Hippocampal formation (tissue), 2 donors: ENCODE results near the gene TMC4.

Experiments used
- DNase-seq, 2 donors: peaks; one replicate each; lab custom pipeline; 2025; lab: John Stamatoyannopoulos, UW

Gene TMC4

DNA sequence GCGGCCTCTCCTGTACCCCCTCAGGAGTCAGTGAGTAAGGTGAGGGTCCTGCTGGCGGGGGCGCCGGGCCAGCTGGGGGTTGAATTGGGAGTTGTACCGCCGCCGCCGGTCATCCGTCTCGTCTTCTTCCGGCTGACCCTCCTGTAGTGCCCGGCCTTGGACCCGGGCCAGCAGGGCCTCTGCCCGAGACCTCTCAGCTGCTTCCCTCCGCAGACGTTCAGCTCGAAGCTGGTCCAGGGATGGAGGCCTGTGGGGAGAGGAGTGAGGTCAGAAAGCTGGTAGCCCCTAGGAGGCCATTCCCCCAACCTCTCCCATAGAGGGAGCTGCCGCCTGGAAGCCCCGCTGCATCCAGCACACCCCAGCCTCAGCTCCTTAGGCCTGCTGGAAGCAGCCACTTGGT lies 17.3 kb downstream of the TMC4 start:
- no peak for DNase-seq

DNA sequence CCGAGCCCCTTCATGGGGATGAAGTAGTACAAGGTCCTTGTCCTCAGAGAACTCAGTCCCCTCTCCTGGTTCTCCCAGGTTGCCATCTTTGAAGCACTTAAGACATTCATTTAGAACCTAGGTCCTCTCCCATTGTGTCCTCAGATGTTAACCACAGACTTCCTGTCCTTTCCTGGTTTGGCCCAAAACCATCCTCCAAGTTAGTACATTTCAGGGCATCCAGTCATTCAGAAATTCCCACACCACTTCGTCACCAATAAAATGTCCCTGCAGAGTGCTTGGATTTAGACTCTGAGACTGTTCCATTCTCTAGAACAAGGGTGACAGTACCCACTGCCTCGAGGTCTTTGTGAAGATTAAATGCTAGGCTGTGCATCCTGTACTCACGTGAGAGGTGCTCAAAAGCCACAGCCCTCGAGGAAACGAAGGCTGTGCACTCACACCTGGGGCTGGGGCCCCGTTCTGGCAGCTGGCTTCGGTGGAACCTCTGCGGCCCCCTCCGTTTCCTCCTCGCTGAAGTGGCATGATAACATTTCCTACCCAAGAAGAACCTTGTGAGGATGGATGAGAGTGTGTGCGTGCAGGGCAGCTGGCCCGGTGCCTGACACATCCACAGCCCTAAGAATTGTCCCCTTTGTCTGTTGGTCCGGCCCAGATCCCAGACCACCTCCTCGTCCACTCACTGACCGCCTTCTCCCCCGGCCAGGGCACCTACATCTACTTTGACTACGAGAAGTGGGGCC lies 18.2 kb downstream of the TMC4 start:
- no peak for DNase-seq

DNA sequence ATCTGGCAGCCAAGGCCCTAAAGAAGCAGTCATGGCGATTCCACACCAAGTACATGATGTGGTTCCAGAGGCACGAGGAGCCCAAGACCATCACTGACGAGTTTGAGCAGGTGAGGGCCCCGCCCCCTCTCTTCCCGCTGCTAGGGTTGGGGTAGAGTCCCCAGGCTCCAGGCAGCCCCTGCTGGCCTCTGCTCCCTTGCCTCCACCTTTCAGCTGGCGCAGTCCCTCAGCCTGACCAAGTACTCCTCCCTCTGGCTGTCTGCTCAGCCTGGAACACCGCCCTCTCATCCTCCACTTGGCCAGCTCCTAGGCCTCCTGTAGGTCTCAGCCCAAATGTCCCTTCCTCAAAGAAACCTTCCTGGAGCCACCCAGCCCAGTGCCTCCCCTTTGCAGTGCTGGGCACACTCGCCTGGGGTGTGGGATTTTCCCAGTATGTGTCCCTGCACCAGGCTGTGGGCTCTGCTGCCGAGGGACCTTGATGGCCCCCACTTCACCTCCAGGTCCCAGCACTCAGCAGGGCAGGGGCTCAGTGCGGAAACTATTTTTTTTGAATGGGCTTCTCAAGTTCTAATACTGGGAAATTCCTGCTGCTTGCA lies 19.1 kb downstream of the TMC4 start:
- no peak for DNase-seq

DNA sequence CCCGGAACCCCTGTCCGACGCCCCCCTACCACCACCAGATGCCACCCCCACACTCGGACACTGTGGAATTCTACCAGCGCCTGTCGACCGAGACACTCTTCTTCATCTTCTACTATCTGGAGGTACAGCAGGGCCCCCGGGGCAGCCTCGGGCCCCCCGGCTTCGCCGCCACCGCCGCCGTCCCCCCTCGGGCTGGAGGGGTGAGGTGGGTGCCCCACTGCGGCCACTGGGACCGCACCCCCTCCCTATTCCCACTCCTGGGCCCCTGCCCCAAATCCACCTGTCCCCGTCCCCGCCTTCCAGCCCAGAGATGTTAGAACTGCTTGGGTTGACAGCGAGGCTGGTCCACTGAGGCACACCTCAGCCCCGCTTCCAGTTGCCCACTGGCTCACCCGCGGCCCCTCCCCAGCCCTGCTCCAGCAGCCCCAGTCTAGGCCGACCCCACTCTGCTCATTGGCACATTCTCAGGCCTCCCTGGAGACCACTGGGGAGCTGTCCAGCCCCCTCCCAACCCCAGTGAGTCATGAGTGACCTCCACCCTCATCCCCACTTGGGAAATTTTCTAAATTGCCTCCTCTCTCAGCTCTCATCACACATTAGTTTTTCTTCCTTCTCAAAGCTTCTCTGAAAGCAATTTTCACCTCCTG lies 20.0 kb downstream of the TMC4 start:
- DNase-seq: no peak

DNA sequence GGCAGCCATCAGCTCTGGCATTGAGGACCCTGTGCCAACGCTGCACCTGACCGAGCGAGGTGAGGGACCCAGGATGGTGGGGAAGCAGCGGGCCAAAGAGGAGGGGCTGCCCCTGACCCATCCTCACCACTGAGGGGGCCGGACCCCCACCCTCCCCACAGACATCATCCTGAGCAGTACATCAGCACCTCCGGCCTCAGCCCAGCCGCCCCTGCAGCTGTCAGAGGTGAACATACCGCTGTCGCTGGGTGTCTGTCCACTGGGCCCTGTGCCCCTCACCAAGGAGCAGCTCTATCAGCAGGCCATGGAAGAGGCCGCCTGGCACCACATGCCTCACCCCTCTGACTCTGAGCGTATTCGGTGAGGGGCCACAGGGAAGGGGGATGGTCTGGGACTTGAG lies 20.7 kb downstream of the TMC4 start:
- DNase-seq: no peak

DNA sequence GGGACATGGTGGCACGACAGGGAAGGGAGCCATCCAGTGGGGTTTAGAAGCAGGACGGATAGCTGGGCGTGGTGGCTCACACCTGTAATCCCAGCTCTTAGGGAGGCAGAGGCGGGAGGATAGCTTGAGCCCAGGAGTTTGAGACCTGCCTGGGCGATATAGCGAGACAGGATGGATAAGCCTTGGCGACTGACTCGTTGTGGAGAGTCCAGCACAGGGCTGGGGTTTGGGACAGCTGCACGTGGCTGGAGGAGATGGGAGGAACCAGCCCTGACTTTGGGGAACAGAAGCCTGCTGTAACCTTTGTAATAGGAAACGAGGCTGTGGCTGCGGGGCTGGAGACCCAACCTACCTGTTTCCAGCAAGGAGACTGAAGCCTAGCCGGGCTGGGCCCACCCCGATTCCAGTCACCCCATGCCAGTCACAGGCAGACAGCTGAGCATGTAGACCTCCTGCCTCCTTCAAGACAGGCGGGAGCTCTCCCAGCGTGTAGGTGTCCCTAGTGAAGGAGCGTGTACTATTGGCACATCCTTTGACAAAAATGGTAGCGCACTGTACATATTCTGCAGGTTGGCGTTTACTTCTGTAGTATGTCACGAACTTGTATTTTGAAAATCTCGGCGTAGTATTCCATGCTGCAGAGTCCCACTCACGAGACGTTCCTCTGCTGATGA lies 21.5 kb downstream of the TMC4 start:
- DNase-seq: no peak

DNA sequence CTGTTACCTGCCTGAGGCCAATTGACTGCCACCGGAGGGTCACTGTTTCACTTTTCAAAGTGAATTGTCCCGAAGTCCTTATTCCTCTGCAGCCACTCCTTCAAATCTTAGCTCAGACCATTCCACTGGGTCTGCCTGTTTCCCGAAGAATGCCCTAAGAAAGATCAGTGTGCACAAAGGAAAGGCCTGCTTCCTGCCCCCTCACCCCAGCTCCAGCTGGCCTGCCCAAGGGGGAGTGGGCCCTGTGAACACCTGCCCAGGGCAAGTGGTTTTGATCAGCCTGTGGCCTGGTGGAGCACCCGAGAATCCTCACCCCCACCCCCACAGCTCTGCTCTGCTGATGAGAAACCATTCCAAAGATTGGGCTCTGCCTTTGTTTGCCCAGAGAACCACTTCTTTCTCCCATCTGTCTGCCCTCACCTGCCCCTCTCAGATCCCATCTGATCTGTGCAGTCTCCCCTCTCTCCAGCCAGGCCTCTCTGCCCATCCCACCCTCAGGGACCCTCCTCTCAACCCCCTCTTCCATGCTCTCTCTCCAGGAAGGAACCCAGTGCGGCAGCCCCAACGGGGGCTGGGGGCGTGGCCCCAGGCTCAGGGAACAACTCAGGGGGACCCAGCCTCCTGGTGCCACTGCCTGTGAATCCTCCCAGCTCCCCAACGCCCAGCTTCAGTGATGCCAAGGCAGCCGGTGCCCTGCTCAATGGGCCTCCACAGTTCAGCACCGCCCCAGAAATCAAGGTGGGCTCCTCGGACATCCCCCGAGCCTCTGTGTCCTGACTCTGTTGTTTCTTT lies 23.7 kb downstream of the TMC4 start:
- no peak for DNase-seq

DNA sequence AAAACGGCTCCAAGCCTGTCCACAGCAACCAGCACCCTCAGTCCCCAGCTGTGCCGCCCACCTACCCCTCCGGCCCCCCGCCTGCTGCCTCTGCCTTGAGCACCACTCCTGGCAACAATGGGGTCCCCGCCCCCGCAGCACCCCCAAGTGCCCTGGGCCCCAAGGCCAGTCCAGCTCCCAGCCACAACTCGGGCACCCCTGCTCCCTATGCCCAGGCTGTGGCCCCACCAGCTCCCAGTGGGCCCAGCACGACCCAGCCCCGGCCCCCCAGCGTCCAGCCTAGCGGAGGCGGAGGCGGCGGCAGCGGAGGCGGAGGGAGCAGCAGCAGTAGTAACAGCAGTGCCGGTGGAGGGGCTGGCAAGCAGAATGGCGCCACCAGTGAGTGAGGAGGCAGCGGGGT lies 24.8 kb downstream of the TMC4 start:
- no peak for DNase-seq

DNA sequence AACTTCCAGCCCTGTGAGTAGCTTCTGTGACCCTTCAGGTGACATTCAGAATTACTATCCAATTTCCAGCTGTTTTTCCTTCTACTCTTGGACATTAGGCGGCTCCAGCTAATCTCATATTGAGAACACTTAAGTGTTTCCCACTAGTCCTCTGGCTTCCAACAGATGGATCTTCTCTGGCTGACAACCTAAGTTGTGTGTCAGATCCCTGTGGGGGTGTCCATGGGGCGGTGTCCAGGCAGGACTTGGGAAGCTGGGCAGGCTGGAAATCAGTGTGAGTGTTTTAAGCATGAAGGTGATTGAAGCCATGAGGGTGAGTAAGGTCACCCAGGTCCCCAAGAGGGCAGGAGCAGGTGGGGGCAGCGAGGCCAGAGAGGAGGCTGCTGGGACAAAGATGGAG lies 25.3 kb downstream of the TMC4 start:
- DNase-seq: no peak

DNA sequence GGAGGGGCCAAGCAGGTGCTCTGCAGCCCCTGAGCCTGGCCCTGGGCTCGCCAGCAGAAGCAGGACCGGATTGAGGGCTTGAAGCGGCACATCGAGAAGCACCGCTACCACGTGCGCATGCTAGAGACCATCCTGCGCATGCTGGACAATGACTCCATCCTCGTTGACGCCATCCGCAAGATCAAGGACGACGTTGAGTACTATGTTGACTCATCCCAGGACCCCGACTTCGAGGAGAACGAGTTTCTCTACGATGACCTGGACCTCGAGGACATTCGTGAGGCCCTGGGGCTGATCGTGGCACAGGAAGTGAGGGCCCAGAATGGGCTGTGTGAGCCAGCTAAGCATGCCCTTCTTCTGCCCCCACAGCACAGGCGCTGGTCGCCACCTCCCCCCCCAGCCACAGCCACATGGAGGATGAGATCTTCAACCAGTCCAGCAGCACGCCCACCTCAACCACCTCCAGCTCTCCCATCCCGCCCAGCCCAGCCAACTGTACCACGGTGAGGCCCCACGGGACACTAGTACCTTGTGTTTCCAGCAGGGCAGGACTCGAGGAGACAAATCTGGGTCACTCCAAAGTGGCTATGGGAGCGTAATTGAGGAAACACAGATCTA lies 27.3 kb downstream of the TMC4 start:
- no peak for DNase-seq

DNA sequence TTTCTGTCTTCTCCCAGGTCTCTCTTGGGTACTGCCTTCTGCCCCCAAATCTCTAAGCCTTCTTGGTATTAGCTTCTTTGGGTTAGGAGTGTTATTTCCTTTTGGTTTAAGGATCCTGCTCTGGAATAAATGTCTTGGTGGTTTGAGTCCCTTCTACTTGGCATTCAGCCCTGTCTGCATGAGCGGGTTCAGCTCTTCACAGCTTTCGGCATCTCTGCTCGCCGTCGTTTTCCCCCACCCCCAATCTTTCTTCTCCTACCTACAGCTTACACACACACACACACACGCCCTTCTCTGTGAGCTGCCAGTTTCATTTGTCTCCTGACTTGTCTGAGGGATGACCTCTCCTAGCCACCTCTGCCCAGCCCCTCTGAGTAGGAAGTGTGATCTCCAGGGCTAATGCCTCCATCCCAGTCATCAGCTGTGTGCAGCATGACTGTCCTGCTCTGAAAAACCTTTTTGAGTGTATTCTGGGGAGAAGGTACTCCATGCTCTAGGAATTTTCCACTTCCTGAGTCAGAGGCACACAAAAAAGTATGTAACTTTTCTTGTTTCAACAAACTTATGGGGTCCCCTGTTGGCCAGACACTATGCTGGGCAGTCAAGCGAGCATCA lies 30.7 kb downstream of the TMC4 start:
- DNase-seq: no peak

DNA sequence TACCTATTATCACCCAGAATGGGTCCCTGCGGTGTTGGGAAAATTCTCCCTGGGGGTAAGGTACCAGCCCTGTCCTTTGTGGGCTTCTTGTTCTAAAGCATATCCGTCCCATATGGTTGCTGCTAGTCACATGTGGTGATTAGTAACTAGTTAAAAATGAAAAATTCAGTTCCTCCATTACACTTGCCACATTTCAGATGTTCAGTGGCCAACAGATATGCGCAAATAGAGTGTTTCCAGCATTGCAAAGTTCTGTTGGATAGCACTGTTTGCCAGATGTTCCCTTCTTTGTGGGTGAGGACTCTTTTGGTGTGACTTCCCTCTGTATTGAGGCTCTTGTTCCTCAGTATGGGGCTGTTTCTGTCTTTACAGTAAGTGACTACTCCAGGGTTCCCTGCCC lies 31.6 kb downstream of the TMC4 start:
- no peak for DNase-seq

DNA sequence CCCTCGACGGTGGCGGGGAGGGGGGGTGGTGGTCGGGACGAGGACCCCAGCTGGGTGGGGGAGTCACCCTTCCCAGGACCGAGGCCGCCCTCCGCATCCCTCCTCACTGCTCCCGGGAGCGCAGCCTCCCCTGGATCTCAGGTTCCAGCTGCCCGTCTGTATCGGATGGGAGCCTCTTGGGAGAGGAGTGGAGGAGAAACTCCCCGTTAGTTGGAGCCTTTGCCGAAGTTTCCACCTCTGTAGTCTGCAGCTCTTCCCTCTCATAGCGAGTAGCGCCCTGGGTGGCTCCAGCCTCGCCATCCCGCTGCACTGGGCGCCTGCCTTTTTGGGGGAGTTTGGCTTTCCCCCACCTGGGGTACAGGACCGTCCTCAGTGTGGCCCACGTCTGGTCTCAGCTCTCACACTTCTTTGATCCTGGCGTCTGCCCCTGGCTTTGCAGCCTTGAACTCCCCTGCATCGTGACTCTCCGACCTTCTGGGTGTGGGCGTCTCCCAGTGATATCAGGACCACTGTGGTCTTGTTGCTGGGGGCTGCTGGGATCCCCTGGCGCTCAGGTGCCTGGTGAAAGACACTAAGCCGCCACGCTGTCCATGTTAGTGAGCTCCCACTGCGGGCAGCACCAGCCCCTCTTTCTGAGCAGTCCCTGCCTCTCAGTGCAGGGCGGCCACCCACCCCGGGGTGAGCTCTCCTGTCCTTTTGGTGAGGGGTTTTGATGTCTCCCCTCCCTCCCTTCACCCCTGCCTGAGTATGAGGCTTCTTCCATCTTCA lies 34.3 kb downstream of the TMC4 start:
- DNase-seq: no peak

DNA sequence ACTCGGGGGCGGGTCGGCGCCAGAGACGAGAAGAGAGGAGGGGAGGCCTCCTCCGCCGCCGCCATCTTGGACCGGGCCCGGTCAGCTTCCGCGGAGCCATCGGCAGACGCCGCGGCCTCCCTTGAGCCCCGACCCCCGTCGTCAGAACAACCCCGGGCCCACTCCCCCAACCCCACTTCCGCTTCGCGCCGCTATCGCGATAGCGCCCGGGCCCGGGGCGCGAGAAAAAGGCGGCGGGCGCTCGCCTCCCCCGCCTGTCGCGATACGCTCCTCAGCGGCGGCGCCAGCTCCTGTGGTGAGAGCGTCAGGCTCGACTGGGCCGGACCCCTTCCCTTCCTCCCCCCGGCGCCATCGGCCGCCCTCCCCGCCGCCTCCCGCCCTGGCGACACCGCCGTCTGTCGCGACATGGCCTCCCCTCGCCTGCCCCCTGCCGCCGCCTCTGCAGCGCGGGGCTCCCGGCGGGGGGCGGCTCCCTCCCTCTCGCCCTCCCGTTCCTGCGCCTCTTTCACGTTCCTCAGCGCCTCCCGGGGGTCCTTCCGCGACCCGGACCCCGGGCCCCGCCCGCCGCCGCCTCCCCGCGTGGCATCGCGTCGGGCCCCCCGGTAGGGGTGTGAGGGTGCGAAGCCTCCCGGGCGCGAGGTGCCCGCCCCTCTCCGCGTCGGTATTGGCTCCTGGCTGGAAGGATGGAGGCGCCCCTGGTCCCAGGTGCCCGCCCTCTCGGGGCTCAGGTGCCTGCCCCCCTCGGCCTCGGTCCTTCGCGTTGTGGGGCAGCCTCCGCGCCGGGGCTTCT lies 35.1 kb downstream of the TMC4 start, which contains the start of gene CNOT3:
TSS of gene CNOT3 (plus strand) at position 64 of the 790 bp plus-strand sequence. CDS start 5,217 bp downstream, outside the sequence.
- DNase-seq: no peak

DNA sequence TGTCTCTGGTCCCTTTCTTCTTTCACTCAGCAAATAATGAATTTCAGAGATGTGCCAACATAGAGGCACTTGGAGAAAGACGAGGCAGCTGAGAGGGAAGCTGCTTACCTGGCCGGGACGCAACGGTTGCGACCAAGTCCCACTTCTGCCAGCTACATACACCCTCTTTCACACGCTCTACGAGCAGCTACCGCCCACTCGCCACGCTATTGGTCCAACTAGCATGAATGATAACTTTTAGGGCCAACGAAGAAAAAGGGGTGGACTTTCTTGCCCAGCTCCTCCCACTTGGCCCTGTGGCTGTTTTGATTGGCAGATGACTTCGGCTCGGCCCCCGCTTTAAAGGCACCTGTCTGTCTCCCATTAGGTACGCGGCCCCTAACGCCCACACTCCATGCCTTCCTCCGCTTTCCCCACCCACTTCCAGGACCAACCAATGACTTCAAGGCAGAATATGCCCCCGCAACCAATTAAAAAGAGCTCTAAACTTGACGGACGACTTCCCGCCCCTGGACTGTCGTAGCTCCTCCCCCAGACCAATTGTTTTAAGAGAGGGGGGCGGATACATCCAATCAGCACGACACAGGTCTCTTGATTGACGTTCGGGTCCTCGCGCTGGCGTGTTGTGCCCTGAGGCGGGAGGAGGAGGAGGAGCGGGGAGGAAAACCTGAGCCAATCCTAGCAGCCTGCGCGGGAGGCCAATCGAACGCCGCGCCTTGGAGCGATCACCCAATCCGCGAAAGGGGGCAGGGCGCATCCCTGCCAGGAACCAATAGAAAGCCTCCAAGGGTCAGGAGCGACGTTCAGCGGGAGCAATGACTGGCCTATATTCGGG lies 35.9 kb downstream of the TMC4 start:
- peak; percentile 100 for DNase-seq

DNA sequence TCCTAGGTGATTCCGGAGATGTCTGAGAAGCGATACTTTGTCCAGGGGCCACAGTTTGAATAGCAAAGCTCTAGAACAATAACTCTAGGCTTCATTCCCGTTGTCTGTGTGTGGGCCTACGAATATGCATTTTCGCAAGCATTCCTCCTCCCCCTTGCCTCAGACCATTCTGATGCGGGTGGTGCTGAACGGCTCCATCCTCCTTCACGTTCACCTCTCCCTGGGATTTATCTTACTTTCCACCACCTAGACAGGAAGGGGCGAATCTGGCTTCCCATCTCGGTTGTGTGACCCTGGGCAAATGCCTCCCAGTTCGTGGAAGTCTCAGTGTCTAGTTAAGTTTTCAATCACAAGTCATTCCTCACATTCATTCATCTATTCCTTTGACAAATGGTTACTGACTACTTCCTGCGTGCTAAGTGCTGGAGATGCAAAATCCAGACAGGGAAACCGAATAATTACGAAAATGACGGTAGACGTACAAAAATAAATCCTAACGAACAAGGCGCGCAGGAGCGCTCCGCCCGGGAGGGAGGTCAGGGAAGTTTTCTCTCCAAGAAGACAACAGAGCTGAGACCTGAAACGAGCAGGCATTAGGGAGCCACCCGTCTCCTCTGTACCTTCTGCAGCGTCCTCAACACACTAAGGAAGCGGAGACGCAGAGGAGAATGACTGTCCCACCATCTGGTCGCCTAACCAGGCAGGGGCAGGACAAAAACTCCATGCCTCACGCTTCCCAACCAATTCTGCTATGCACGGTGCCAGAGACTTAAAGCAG lies 36.7 kb downstream of the TMC4 start:
- no peak for DNase-seq

DNA sequence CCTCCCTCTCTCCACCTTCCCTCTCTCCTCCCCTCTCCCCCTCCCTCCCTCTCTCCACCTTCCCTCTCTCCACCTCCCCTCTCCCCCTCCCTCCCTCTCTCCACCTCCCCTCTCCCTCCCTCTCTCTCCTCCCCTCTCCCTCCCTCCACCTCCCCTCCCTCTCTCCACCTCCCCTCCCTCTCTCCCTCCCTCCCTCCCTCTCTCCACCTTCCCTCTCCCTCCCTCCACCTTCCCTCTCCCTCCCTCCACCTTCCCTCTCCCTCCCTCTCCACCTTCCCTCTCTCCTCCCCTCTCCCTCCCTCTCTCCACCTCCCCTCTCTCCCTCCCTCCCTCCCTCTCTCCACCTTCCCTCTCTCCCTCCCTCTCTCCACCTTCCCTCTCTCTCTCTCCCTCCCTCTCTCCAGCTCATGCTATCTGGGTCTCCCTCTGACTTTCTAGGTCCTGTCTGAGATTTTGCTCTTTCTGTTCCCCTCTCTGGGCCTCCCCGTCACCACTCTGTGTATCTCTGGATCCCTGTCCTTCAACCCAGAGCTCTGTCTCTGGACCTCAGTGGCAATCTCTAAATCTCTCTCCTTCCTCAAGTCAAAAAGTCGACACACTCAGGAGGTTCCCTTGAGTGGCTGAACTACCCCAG lies 38.9 kb downstream of the TMC4 start:
- DNase-seq: no peak
